ENCODE measurements around the gene ANKRD28. TPM values are rescaled to one million over a fixed set of nuclear protein-coding genes. Genes with fewer than 3 reads are reported as not detected.

The ANKRD28 gene
- total RNA-seq, 1 experiment from 2014 or later, result 47.5 TPM

GRCh38 chr3:15803921-15804320, 6.1 kb upstream of the ANKRD28 start:
- CTCF ChIA-PET, result no interaction called here
- DNase-seq (ENCODE audit: low read depth, low spot score) (no peak), ATAC-seq (no peak)
- Histone ChIP-seq H3K9me3 (ENCODE audit: control insufficient read depth in 1 of 2, insufficient read depth in 1 of 2, low read depth in 1 of 2, low read length in 2 of 2) (no peaks in the 10 kb centered on the region), H3K27ac (ENCODE audit: low read depth, low read length) (no peak overlapping the region), H3K4me1 (ENCODE audit: control insufficient read depth in 1 of 2, insufficient read depth in 2 of 2, low read length in 2 of 2) (peaks cover 21 to 38% of the 10 kb centered on the region in 2 experiments), H2AFZ (ENCODE audit: low read depth, low read length, poor library complexity, severe bottlenecking) (no peak overlapping the region), H3K9ac (ENCODE audit: low read length) (no peak overlapping the region), H3K4me3 (replicated peaks in 1 of 2; ENCODE audit: low read depth in 1 of 2, low read length in 2 of 2) (no peak overlapping the region), H3K36me3 (ENCODE audit: control insufficient read depth in 1 of 2, insufficient read depth in 2 of 2, low read length in 2 of 2) (no peaks in the 10 kb centered on the region), H4K20me1 (ENCODE audit: insufficient read depth) (no peaks in the 10 kb centered on the region), H3K79me2 (ENCODE audit: insufficient read depth, low read length) (peaks cover 91% of the 10 kb centered on the region), H3K9me2 (ENCODE audit: insufficient read depth) (no peaks in the 10 kb centered on the region), H3K27me3 (ENCODE audit: insufficient read depth, low read length) (no peaks in the 10 kb centered on the region), H3K4me2 (ENCODE audit: low read length) (no peak overlapping the region)
- RAD21 ChIA-PET (ENCODE audit: low non-redundant PET in 1 of 2, low total read pairs in 2 of 2, uncharacterized antibody in 2 of 2, unreplicated experiment in 2 of 2), result no interaction called here
- POLR2A ChIA-PET, result no interaction called here
- intact Hi-C loops (cut with micrococcal nuclease), result no loop called here
- no TSS peak for BruUV-seq (replicated peaks)
- TF ChIP-seq MAX (IDR thresholded peaks at IDR 0.05), result no peak
- TF ChIP-seq ZNF274 (IDR thresholded peaks at IDR 0.05; ENCODE audit: low read depth, low read length), result no peak
- TF ChIP-seq YY1 (IDR thresholded peaks at IDR 0.05; ENCODE audit: extremely low read depth, insufficient replicate concordance, low read depth, low read length), result no peak
- TF ChIP-seq ELF1 (IDR thresholded peaks at IDR 0.05; ENCODE audit: borderline replicate concordance, low read depth), result no peak
- TF ChIP-seq FOSL1 (IDR thresholded peaks at IDR 0.05; ENCODE audit: low read depth), result no peak
- no peak for TF ChIP-seq RAD21 (IDR thresholded peaks at IDR 0.05; ENCODE audit: low read depth)
- no peak for TF ChIP-seq SP1 (IDR thresholded peaks at IDR 0.05; ENCODE audit: low read depth)
- no peak for TF ChIP-seq CBX3 (IDR thresholded peaks at IDR 0.05; ENCODE audit: low read depth)
- TF ChIP-seq REST (IDR thresholded peaks at IDR 0.05; ENCODE audit: low read depth), result no peak
- no peak for TF ChIP-seq TCF7L2 (IDR thresholded peaks at IDR 0.05; ENCODE audit: borderline replicate concordance, extremely low read depth, insufficient read depth, insufficient read length)
- TF ChIP-seq JUND (IDR thresholded peaks at IDR 0.05), result no peak
- no peak for TF ChIP-seq POLR2AphosphoS5 (IDR thresholded peaks at IDR 0.05; ENCODE audit: low read depth, low read length)
- no peak for TF ChIP-seq ZBTB33 (IDR thresholded peaks at IDR 0.05; ENCODE audit: extremely low read depth, insufficient replicate concordance, low read length)
- no peak for TF ChIP-seq SRF (IDR thresholded peaks at IDR 0.05; ENCODE audit: low read depth)
- no peak for TF ChIP-seq CTCF (IDR thresholded peaks at IDR 0.05 in 2 of 3, conservative IDR thresholded peaks at IDR 0.05 in 1 of 3; ENCODE audit: borderline replicate concordance in 1 of 3, insufficient read depth in 1 of 3, low read depth in 2 of 3, low read length in 2 of 3)
- no peak for TF ChIP-seq SIN3A (IDR thresholded peaks at IDR 0.05; ENCODE audit: low read depth)
- no peak for TF ChIP-seq ZFX (IDR thresholded peaks at IDR 0.05)
- no peak for TF ChIP-seq POLR2A (IDR thresholded peaks at IDR 0.05; ENCODE audit: borderline replicate concordance, extremely low read depth, insufficient read depth, insufficient read length)
- TF ChIP-seq EZH2 (IDR thresholded peaks at IDR 0.05), result no peak
- TF ChIP-seq ATF3 (IDR thresholded peaks at IDR 0.05), result no peak
